Subcutaneous abdominal adipose tissue (tissue), 5 donors: Measurements from ENCODE around the gene RASSF4.
A peak's percentile ranks its signal among the peaks of the same experiment; 100 is the strongest.

Source experiments
- H3K27ac ChIP-seq: one replicate; pipeline ENCODE4 v1.7.0; 2013; ENCODE audit warnings: low read depth, mild to moderate bottlenecking, inconsistent platforms, low read length, moderate library complexity
- H3K27me3 ChIP-seq, 5 donors: one replicate each; pipeline ENCODE4 v1.7.0; 2013; ENCODE audit warnings: low read length in 5 of 5, inconsistent platforms in 1 of 5; ENCODE audit not compliant: control insufficient read depth in 5 of 5, insufficient read depth in 4 of 5
- H3K36me3 ChIP-seq, 5 donors: one replicate each; pipeline ENCODE4 v1.7.0; 2013; ENCODE audit warnings: low read length in 5 of 5; ENCODE audit not compliant: control insufficient read depth in 5 of 5, insufficient read depth in 5 of 5
- H3K4me1 ChIP-seq, 5 donors: one replicate each; pipeline ENCODE4 v1.7.0; 2013; ENCODE audit warnings: low read length in 5 of 5, mild to moderate bottlenecking in 3 of 5, moderate library complexity in 1 of 5; ENCODE audit not compliant: control insufficient read depth in 5 of 5, insufficient read depth in 5 of 5
- H3K4me3 ChIP-seq, 5 donors: one replicate each; pipeline ENCODE4 v1.7.0; 2013; ENCODE audit warnings: low read length in 5 of 5, low read depth in 1 of 5
- H3K9ac ChIP-seq, 5 donors: one replicate each; pipeline ENCODE4 v1.7.0; 2013; ENCODE audit warnings: low read length in 5 of 5, mild to moderate bottlenecking in 4 of 5, moderate library complexity in 3 of 5
- H3K9me3 ChIP-seq, 5 donors: one replicate each; pipeline ENCODE4 v1.7.0; 2013; ENCODE audit warnings: low read length in 5 of 5; ENCODE audit not compliant: control insufficient read depth in 5 of 5
- donor health status: healthy.
- donor health status: healthy.
- donor health status: healthy.
- donor health status: healthy.
- donor health status: healthy.

RASSF4 gene

DNA sequence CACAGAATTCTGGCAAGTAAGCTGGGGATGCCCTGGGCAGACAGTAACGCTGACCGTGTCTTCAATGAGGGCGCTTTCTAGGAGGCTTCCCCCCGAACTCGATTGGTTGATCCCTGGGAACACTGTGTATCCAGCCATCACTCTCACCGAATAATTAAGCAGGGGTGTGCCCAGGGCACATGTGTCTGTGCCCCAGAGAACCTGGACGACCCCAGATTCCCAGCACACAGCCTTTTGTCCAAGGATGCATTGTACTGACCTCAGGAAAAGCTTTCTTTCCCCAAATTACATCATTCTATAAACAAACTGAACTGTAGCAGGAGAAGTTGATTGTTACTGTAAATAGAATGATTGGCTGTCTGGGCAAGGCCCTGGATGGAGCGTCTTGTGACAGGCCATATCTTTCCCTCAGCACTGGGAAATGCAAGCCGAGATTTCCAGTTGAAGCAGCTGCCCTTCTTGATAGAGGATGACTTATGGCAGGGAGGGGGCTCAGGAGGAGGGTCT lies 25.6 kb downstream of the RASSF4 start:
- H3K36me3 ChIP-seq = peaks cover 0 to 74% (median 41%) of the 10 kb centered on the region in 5 donors
- H3K27ac ChIP-seq = peak overlapping the region; percentile 70
- peaks cover 16 to 59% (median 52%) of the 10 kb centered on the region in 5 donors for H3K4me1 ChIP-seq

DNA sequence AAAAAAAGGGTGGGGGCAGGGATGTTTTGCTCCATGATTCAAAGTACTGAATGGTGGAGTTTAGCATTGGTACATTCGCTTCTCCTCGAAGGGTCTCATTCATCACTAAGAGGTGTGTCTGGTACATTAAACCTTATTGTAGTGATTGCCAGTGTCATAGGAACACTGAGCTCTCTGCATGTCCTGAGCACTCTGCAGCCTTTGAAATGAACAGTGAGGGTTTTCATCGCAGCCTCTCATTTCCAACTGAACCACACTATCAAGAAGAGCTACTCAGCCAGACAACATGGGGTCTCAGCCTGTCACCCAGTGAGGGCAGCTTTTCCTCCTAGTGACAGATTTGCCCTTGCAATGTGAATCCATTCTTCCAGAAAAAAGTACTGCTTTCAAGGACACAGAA lies 26.6 kb downstream of the RASSF4 start:
- peak overlapping the region; percentile 70 for H3K27ac ChIP-seq
- peaks cover 0 to 82% (median 41%) of the 10 kb centered on the region in 5 donors for H3K36me3 ChIP-seq

More for the DNA sequence above, 25.6 kb downstream of the RASSF4 start:
- Histone ChIP-seq H3K27me3 (no peaks in the 10 kb centered on the region), H3K9ac (peak overlapping the region in 1 of 5 donors; percentile 33), H3K4me3 (no peak overlapping the region), H3K9me3 (no peaks in the 10 kb centered on the region)

DNA sequence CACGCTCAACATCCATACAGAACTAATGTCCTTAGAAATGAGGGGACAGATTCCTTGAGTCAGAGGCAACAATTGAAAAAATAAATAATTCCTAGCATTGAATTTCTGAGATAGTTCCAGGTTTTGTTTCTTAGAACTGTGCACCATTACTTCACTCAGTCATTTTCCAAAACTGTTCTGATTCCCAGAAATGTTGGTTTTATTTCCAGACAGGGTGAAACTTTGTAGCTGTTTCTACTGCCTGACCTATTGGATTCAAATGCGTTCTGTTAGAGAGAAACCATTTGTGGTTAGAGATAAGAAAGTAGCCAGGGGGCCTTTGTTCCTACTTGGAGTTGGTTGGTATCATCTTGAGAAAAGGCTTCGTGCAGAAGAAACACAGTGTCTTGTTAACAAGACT lies 27.1 kb downstream of the RASSF4 start:
- peaks cover 0 to 85% (median 41%) of the 10 kb centered on the region in 5 donors for H3K36me3 ChIP-seq
- no peak overlapping the region for H3K4me3 ChIP-seq
- no peaks in the 10 kb centered on the region for H3K9me3 ChIP-seq
- peak overlapping the region in 3 of 5 donors; percentile 15 to 34 (median 19) for H3K9ac ChIP-seq
- no peaks in the 10 kb centered on the region for H3K27me3 ChIP-seq
- peak overlapping the region; percentile 70 for H3K27ac ChIP-seq
- peaks cover 12 to 59% (median 52%) of the 10 kb centered on the region in 5 donors for H3K4me1 ChIP-seq

More for the DNA sequence above, 26.6 kb downstream of the RASSF4 start:
- Histone ChIP-seq H3K4me1 (peaks cover 10 to 59% (median 52%) of the 10 kb centered on the region in 5 donors), H3K4me3 (no peak overlapping the region), H3K27me3 (no peaks in the 10 kb centered on the region), H3K9ac (peak overlapping the region in 3 of 5 donors; percentile 15 to 33 (median 19)), H3K9me3 (no peaks in the 10 kb centered on the region)

DNA sequence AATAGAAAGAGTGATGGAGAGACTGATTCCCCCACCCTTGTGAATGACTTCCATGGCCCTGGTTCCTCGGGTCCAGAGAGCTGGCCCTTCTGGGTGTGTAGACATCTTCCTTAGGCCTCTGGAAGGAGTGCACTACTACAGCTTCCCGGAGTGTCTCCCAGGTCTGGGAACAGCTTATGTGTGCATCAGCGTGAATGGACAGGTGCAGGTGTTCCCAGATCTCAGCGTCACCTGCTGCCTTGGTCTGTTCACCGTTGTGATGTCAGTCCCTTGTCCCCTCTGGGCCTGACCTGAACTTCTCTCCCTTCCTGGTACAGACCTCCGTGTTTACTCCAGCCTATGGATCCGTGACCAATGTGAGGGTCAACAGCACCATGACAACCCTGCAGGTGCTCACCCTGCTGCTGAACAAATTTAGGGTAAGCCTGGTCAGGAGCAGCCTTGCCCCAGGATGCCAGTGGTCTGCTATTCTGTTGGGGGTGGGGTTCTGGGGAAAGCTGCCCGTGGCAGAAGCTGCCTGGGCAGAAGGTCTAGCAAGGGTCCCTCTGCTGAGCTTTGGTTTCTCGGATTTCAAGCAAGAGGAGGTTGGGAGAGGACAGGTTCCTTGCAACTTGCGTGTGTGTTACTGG lies 29.5 kb downstream of the RASSF4 start:
- Histone ChIP-seq H3K9ac (no peak overlapping the region), H3K36me3 (peaks cover 0 to 84% (median 55%) of the 10 kb centered on the region in 5 donors), H3K9me3 (no peaks in the 10 kb centered on the region), H3K27me3 (no peaks in the 10 kb centered on the region), H3K4me1 (peaks cover 19 to 71% (median 64%) of the 10 kb centered on the region in 5 donors), H3K4me3 (no peak overlapping the region), H3K27ac (no peak overlapping the region)

DNA sequence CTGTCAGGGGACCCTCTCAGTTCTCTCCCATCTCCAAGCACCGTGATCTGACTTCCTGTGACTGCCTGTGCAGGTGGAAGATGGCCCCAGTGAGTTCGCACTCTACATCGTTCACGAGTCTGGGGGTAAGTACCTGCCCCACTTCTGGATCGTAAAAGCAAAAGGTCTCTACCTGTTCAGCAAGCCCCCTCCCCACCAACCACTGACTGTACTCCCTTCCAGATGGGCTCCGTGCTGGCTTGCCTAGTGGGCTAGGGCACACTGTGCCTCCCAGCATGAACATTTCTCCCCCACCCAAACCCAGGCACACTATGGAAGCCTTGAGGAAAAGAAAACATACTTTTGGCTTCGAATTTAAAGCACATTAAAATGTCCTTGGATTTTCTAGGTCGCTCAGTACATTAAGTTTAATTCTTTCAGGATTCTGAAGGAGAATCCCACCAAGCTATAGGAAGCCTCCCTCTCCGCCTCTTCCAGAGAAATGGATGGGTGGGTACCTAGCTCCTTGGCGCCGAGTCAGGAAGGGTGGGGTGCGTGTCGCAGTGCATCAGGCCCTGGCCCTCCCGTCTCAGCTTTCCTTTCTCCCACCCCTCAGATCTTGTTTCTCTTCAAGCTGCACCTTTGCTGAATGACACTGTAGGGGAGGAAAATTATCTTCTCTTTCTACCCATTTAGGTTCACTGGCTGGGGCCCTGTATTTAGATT lies 30.1 kb downstream of the RASSF4 start:
- no peak overlapping the region for H3K9ac ChIP-seq
- H3K27me3 ChIP-seq = no peaks in the 10 kb centered on the region
- H3K4me1 ChIP-seq = peaks cover 23 to 74% (median 70%) of the 10 kb centered on the region in 5 donors
- no peak overlapping the region for H3K27ac ChIP-seq
- no peaks in the 10 kb centered on the region for H3K9me3 ChIP-seq
- H3K4me3 ChIP-seq = no peak overlapping the region
- peaks cover 0 to 77% (median 48%) of the 10 kb centered on the region in 5 donors for H3K36me3 ChIP-seq

DNA sequence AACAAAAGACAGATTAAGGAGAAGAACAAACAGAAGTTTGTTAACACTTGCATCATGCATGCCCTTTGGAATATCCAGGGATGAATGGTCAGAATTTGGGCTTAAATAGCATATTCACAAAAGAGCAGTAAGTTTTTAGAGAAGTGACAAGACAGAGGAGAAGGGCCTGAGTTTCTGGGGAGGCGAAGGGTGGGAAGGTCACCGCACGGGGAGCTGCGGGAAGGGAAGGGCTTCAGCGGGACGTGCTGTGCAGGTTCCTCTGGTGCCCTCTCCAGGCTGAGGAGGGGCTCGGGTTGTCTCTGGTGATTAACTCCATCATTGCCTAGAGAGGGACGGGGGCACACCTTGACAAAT lies 30.7 kb downstream of the RASSF4 start:
- no peak overlapping the region for H3K9ac ChIP-seq
- H3K4me3 ChIP-seq = no peak overlapping the region
- no peaks in the 10 kb centered on the region for H3K27me3 ChIP-seq
- H3K9me3 ChIP-seq = no peaks in the 10 kb centered on the region
- H3K27ac ChIP-seq = no peak overlapping the region
- H3K4me1 ChIP-seq = peaks cover 28 to 75% (median 72%) of the 10 kb centered on the region in 5 donors
- H3K36me3 ChIP-seq = peaks cover 0 to 72% (median 42%) of the 10 kb centered on the region in 5 donors

DNA sequence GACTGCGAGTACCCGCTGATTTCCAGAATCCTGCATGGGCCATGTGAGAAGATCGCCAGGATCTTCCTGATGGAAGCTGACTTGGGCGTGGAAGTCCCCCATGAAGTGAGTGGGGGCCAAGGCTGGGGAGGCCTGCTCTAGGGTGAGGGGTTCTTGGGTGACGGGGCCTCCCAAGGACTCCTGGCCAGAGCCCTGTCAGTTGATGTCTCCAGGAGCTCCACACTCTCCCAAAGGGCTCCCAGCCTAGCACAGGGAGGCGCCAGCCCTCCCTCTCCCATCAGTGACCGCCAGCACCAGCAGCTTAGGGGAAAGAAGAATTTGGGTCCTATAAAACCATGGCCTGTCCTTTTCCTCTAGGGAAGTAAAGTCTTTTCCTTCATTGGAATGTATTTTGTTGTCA lies 31.4 kb downstream of the RASSF4 start:
- Histone ChIP-seq H3K4me3 (no peak overlapping the region), H3K27me3 (no peaks in the 10 kb centered on the region), H3K9ac (no peak overlapping the region), H3K36me3 (peaks cover 0 to 66% (median 40%) of the 10 kb centered on the region in 5 donors), H3K27ac (no peak overlapping the region), H3K4me1 (peaks cover 30 to 75% (median 73%) of the 10 kb centered on the region in 5 donors), H3K9me3 (no peaks in the 10 kb centered on the region)

DNA sequence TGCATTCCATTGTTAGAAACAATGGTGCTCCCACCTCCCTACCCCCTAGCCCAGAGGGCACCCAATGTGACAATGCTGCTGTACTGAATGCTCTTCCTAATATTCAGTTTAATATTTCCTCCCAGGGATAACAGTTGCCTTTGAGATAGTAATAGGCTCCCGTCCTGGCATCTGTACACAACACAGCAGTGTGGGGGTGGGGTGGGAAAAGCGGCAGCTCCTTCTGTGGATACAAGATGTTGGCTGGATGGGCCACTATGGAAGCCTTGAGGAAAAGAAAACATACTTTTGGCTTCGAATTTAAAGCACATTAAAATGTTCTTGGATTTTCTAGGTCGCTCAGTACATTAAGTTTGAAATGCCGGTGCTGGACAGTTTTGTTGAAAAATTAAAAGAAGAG lies 32.0 kb downstream of the RASSF4 start:
- Histone ChIP-seq H3K27me3 (no peaks in the 10 kb centered on the region), H3K9me3 (no peaks in the 10 kb centered on the region), H3K27ac (peak overlapping the region; percentile 74), H3K4me3 (no peak overlapping the region), H3K9ac (no peak overlapping the region), H3K36me3 (peaks cover 0 to 60% (median 40%) of the 10 kb centered on the region in 5 donors), H3K4me1 (peaks cover 31 to 75% (median 73%) of the 10 kb centered on the region in 5 donors)

DNA sequence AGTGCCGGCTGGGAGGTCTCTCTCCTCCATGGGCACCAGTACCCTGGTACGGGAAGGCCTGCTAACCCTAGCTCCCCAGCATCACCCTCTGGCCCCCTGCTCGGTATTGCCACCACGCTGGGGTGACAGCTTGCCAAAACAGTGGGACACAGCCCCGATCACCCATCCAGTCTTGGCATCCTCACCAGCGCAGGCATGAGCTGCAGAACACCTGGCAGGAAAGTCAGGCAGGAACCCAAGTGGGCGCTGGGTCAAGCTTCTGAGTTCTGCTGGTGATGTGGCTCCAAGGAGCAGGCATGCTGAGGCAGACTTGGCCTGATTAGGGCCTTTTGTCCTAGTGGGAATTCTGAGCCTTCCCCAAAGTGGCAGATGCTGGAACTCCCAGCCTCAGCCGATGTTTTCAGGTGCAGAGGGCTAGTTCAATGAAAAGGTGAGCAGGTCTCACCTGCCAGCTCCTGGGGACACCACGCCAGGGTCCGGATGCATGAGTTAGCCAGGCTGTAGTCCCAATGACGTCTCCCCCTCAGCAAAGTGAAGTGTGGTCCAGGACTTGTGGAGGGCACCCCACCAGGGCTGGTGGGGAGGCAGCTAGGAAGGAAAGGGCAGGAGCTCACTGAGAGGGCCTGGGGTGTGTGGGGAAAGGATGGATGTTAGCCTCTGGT lies 32.6 kb downstream of the RASSF4 start:
- peaks cover 0 to 60% (median 40%) of the 10 kb centered on the region in 5 donors for H3K36me3 ChIP-seq
- H3K4me3 ChIP-seq = no peak overlapping the region
- no peaks in the 10 kb centered on the region for H3K27me3 ChIP-seq
- peaks cover 35 to 78% (median 73%) of the 10 kb centered on the region in 5 donors for H3K4me1 ChIP-seq
- H3K27ac ChIP-seq = peak overlapping the region; percentile 74
- no peaks in the 10 kb centered on the region for H3K9me3 ChIP-seq
- H3K9ac ChIP-seq = peak overlapping the region in 2 of 5 donors; percentile 17 to 48
